K562 (cell line): Measurements from ENCODE around the gene ESAM.

Experiments
- ARID1B ChIP-seq: fragments of 450-650 bp; IDR thresholded peaks from 2 replicates; pipeline ENCODE4 v1.6.1; 2016; ENCODE audit warnings: antibody characterized with exemption, mild to moderate bottlenecking, inconsistent platforms
- CREM ChIP-seq: IDR thresholded peaks from 2 replicates; pipeline ENCODE4 v1.6.1; 2014; ENCODE audit warnings: antibody characterized with exemption, low read depth
- HMG20A ChIP-seq: fragments of 450-650 bp; formaldehyde crosslinking; conservative IDR thresholded peaks from 2 replicates; pipeline ENCODE4 v1.4.0; 2020; ENCODE audit warnings: mild to moderate bottlenecking, mixed read lengths
- MTA1 ChIP-seq: fragments of 450-650 bp; IDR thresholded peaks from 2 replicates; pipeline ENCODE4 v1.6.1; 2017; ENCODE audit warnings: borderline replicate concordance
- NR2C2 ChIP-seq, 2 experiments: fragments of 200-800 bp in 1 of 2; sonication (Bioruptor generic) in 1 of 2; sonication (generic) in 1 of 2; formaldehyde crosslinking in 1 of 2; IDR thresholded peaks; 2 replicates each; pipeline versions ENCODE4 v1.6.1 to v1.8.0; 2016 to 2022; ENCODE audit warnings: mild to moderate bottlenecking in 1 of 2, missing compliant biosample characterization in 1 of 2, missing genetic modification characterization in 1 of 2, missing genetic modification reagents in 1 of 2
- SREBF1 ChIP-seq: fragments of 150-350 bp; IDR thresholded peaks from 2 replicates; pipeline ENCODE4 v1.6.1; 2014; ENCODE audit warnings: antibody characterized with exemption, low read depth, low read length, borderline replicate concordance
- ZNF121 ChIP-seq: sonication (generic); formaldehyde crosslinking; conservative IDR thresholded peaks from 2 replicates; pipeline ENCODE4 v1.8.0; 2022; ENCODE audit warnings: missing genetic modification reagents
- TF ChIP-seq, protein P1 (sequence below): sonication (generic); formaldehyde crosslinking; IDR thresholded peaks from 2 replicates; pipeline ENCODE4 v1.8.0; 2022; ENCODE audit warnings: missing genetic modification reagents, mild to moderate bottlenecking, borderline replicate concordance
- TF ChIP-seq, protein P2 (sequence below), 3 experiments: IDR thresholded peaks in 2 of 3; conservative IDR thresholded peaks in 1 of 3; 2 replicates each; pipeline ENCODE4 v1.5.1; 2011 to 2012; ENCODE audit warnings: low read length in 3 of 3, mild to moderate bottlenecking in 3 of 3, control low read depth in 2 of 3, improper control_type of control experiment in 1 of 3, inconsistent platforms in 1 of 3, low read depth in 1 of 3, mixed read lengths in 1 of 3, moderate library complexity in 1 of 3; ENCODE audit not compliant: insufficient read depth in 2 of 3
- TF ChIP-seq, protein P3 (sequence below): fragments of 450-650 bp; IDR thresholded peaks from 2 replicates; pipeline ENCODE4 v1.7.1; 2018; ENCODE audit warnings: mild to moderate bottlenecking, low read depth; ENCODE audit not compliant: partially characterized antibody

DNA sequence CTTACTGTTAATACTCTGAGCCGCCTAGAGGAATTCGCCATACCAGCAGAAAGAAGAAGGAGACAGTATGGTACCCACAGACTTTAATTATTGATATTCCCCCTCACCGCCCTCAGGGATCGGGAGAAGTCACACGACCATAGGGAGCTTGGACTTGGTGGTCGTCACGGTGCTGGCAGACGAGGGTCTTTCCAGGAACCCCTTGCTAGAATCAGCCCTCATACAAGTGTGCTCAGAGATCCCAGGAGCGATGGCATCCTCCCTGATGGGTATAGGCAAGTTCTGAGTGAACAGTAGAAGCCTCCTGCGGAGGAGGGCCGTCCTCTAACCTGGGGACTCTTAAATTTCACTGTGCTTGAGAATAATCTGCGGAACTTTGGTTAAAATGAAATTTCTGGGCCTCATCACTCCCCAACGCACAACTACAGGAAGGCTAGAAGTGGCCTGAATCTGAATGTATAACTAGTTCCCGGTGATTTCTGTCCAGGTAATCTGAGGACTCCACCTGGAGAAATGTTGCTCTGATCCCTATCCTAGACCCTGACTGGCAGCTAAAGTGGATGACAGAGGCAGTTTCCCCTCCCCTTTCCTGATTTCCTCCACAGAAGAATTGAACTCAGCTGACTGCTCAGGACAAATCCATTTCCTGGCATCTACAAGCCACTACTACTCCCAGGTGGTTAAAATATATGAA lies 14.5 kb downstream of the ESAM start:
- TF ChIP-seq NR2C2 (CRISPR knock-in tag; IDR thresholded peaks at IDR 0.05) (no peak), NR2C2 (tag; IDR thresholded peaks at IDR 0.05) (no peak), CREM (no peak), HMG20A (CRISPR knock-in tag) (no peak), ZNF121 (no peak), ARID1B (no peak), SREBF1 (no peak), MTA1 (no peak)
- TF ChIP-seq, protein P1, sequence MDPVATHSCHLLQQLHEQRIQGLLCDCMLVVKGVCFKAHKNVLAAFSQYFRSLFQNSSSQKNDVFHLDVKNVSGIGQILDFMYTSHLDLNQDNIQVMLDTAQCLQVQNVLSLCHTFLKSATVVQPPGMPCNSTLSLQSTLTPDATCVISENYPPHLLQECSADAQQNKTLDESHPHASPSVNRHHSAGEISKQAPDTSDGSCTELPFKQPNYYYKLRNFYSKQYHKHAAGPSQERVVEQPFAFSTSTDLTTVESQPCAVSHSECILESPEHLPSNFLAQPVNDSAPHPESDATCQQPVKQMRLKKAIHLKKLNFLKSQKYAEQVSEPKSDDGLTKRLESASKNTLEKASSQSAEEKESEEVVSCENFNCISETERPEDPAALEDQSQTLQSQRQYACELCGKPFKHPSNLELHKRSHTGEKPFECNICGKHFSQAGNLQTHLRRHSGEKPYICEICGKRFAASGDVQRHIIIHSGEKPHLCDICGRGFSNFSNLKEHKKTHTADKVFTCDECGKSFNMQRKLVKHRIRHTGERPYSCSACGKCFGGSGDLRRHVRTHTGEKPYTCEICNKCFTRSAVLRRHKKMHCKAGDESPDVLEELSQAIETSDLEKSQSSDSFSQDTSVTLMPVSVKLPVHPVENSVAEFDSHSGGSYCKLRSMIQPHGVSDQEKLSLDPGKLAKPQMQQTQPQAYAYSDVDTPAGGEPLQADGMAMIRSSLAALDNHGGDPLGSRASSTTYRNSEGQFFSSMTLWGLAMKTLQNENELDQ (CRISPR knock-in tag) = no peak
- TF ChIP-seq, protein P2, sequence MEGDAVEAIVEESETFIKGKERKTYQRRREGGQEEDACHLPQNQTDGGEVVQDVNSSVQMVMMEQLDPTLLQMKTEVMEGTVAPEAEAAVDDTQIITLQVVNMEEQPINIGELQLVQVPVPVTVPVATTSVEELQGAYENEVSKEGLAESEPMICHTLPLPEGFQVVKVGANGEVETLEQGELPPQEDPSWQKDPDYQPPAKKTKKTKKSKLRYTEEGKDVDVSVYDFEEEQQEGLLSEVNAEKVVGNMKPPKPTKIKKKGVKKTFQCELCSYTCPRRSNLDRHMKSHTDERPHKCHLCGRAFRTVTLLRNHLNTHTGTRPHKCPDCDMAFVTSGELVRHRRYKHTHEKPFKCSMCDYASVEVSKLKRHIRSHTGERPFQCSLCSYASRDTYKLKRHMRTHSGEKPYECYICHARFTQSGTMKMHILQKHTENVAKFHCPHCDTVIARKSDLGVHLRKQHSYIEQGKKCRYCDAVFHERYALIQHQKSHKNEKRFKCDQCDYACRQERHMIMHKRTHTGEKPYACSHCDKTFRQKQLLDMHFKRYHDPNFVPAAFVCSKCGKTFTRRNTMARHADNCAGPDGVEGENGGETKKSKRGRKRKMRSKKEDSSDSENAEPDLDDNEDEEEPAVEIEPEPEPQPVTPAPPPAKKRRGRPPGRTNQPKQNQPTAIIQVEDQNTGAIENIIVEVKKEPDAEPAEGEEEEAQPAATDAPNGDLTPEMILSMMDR (IDR thresholded peaks at IDR 0.05 in 2 of 3, conservative IDR thresholded peaks at IDR 0.05 in 1 of 3; ENCODE audit: insufficient read depth in 2 of 3, low read depth in 1 of 3, low read length in 3 of 3) = no peak
- TF ChIP-seq, protein P3, sequence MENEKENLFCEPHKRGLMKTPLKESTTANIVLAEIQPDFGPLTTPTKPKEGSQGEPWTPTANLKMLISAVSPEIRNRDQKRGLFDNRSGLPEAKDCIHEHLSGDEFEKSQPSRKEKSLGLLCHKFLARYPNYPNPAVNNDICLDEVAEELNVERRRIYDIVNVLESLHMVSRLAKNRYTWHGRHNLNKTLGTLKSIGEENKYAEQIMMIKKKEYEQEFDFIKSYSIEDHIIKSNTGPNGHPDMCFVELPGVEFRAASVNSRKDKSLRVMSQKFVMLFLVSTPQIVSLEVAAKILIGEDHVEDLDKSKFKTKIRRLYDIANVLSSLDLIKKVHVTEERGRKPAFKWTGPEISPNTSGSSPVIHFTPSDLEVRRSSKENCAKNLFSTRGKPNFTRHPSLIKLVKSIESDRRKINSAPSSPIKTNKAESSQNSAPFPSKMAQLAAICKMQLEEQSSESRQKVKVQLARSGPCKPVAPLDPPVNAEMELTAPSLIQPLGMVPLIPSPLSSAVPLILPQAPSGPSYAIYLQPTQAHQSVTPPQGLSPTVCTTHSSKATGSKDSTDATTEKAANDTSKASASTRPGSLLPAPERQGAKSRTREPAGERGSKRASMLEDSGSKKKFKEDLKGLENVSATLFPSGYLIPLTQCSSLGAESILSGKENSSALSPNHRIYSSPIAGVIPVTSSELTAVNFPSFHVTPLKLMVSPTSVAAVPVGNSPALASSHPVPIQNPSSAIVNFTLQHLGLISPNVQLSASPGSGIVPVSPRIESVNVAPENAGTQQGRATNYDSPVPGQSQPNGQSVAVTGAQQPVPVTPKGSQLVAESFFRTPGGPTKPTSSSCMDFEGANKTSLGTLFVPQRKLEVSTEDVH = no peak
